ENCODE data around the gene ELAVL2. TPM values are rescaled to one million over a fixed set of nuclear protein-coding genes. Genes with fewer than 3 reads are reported as not detected.

ELAVL2 gene
- total RNA-seq, 3 donors from 2014 or later, result not detected

DNA sequence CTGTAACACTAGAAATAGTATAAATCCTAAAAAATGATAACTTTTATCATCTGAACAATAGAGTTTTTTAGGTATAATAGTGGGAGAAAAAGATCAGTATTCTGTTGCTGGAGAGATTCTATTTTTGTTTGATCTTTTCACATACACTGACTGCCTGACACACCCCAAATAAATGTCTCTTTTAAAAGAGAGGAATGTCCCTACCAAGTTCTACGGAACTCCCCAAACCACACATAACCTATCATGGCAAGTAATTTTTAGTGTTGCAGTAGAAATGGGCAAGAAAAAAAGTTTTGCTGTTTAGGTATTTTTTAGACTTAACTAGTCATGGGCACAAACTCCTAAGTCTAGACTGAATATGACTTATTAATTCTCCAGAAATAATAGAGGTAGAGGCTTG is 139.1 kb downstream of the ELAVL2 start:
- Mint-ChIP-seq H3K4me1 (ENCODE audit: low read depth) (no peaks in the 10 kb centered on the region), H3K36me3 (ENCODE audit: insufficient read depth) (no peaks in the 10 kb centered on the region), H3K9me3 (no peaks in the 10 kb centered on the region), H3K4me3 (no peak overlapping the region), H3K27me3 (ENCODE audit: low read depth) (no peaks in the 10 kb centered on the region)
- no peak for DNase-seq
- no peak for ATAC-seq

DNA sequence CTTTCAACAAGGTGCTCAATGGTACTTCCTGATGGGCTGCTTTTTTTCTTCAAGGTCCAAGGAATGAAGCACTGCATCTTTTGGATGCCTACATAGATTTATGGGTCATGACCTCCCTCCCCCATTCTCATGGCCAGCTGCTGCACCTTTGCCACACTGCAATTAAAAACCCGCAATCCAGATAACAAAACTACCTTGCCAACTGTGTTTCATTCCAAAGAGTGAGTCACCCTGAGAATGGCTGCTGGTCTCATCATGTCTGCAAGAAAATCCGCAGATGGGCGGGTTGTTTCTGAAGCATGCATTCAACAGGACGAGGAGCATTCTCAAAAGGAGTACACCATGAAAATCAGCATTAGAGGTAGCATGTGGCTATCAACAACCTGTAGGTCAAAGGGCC is 139.8 kb downstream of the ELAVL2 start:
- Mint-ChIP-seq H3K4me1 (ENCODE audit: low read depth) (no peaks in the 10 kb centered on the region), H3K27me3 (ENCODE audit: low read depth) (no peaks in the 10 kb centered on the region), H3K4me3 (no peak overlapping the region), H3K9me3 (no peaks in the 10 kb centered on the region), H3K36me3 (ENCODE audit: insufficient read depth) (no peaks in the 10 kb centered on the region)
- no peak for ATAC-seq
- DNase-seq, result no peak

DNA sequence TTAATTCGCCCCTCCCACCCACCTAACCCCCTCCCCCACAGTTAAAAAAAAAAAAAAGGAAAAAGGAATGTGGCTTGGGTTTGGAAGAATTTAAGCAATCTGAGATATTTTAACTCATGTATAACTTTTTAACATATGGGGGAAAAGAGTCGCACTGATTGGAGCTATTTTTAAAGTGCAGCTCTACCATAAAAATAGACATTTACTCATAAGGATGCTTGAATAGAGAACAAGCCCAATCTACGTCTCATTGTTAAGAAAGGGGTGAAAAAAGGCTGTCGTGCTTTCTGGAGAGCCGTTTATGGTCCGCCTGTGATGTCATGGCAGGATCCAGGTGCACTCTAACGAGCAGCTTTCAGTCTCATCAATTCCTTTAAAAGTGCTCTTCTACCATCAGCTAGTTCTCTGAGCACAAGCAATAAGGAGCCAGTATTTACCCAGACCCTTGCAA is 142.4 kb downstream of the ELAVL2 start:
- Mint-ChIP-seq H3K27me3 (ENCODE audit: low read depth) (no peaks in the 10 kb centered on the region), H3K9me3 (no peaks in the 10 kb centered on the region), H3K36me3 (ENCODE audit: insufficient read depth) (no peaks in the 10 kb centered on the region), H3K4me3 (no peak overlapping the region), H3K4me1 (ENCODE audit: low read depth) (no peaks in the 10 kb centered on the region)
- ATAC-seq, result no peak
- no peak for DNase-seq

DNA sequence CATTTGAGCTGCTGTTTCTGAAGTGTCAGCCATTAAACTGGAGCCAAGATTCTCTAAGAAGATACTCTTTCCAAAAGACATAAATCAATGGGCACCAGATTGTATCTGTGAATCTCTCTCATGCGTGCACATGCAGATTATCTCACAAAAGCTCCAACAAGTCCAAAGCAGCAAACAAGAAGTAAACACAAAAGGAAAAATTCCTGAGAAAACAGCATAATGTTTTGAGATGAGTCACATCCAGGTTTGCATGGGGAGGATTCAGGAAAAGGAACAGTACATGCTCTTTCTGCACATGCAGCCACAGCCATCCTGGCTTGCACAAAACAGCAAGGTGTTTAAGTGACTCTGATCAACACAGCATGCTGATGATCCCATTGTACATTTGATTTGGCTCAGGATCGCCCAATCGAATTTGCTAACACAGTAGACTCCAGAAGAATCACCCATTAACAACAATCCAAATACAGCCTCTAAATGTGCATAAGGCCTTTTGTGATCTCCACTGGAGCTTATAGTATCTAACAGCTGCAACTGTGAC is 143.1 kb downstream of the ELAVL2 start:
- no peaks in the 10 kb centered on the region for H3K4me1 Mint-ChIP-seq (ENCODE audit: low read depth)
- DNase-seq (no peak), ATAC-seq (no peak)
- H3K9me3 Mint-ChIP-seq, result no peaks in the 10 kb centered on the region
- H3K4me3 Mint-ChIP-seq, result no peak overlapping the region
- H3K36me3 Mint-ChIP-seq (ENCODE audit: insufficient read depth), result no peaks in the 10 kb centered on the region
- H3K27me3 Mint-ChIP-seq (ENCODE audit: low read depth), result no peaks in the 10 kb centered on the region

DNA sequence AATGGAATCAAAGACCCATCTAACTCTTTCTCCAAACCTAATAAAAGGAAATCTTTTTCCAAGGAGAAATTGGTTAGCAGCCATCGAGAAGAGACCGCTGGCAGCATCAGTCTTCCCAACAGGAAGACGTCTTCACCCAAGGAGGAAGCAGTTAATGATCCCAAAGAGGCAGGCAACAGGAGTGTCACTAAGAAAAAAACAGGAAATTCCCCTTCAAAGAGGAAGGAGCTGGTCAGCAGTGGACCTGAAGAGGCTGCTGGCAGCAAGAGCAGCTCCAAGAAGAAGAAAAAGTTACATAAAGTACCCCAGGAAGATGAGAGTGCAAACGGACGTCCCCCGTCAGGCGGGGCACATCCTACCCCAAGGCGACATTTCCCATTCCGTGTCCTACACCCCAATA is 143.7 kb downstream of the ELAVL2 start:
- Mint-ChIP-seq H3K4me3 (no peak overlapping the region), H3K4me1 (ENCODE audit: low read depth) (no peaks in the 10 kb centered on the region), H3K27me3 (ENCODE audit: low read depth) (no peaks in the 10 kb centered on the region), H3K36me3 (ENCODE audit: insufficient read depth) (no peaks in the 10 kb centered on the region), H3K9me3 (no peaks in the 10 kb centered on the region)
- DNase-seq (no peak), ATAC-seq (no peak)

DNA sequence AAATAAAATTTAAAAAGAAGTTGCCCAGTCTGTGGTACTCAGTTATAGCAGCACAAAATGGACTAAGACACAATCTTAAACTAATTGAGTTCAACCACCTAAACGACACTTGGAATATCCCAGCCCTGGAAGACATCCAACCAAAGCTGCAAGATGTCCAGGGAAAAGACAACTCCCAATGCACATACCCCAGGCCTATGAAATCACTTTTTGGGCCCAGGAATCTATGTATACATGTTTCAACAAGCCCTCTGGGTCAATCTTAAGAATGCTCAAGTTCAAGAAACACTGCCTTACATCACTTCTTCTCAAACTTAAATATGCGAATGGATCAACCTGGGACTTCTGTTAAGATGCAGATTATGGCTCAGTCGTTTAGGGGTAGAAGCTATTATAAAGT is 148.6 kb downstream of the ELAVL2 start:
- no peak for DNase-seq
- no peaks in the 10 kb centered on the region for H3K36me3 Mint-ChIP-seq (ENCODE audit: insufficient read depth)
- no peaks in the 10 kb centered on the region for H3K27me3 Mint-ChIP-seq (ENCODE audit: low read depth)
- H3K4me1 Mint-ChIP-seq (ENCODE audit: low read depth), result no peaks in the 10 kb centered on the region
- ATAC-seq, result no peak
- no peak overlapping the region for H3K4me3 Mint-ChIP-seq
- H3K9me3 Mint-ChIP-seq, result no peaks in the 10 kb centered on the region

DNA sequence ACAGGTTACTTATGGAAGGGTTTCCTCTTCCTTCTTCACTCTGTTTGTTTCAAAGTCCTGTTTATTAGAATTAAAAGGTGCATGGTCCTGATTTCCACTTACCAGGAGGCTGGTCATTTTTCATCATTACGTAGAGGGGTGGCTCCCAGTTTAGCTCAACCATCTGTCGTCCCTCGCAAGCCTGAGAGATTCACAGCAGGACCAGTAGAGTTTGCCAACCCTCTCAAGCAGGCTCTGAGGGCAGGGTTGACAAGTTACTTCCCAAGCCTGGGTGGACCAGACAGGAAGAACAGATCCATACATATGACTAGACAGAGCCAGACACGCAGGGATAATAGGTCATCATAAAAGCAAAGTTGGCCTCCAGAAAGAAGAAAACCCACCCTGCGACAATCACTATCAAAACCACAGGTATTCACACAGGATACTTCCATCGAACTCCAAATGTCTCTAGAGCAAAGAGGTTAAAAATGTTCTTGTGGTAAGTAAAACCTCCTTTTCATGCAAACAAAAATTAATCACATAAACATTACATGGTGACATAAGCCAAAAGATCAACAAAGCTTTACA is 151.9 kb downstream of the ELAVL2 start:
- DNase-seq (no peak), ATAC-seq (no peak)
- Mint-ChIP-seq H3K36me3 (ENCODE audit: insufficient read depth) (no peaks in the 10 kb centered on the region), H3K9me3 (no peaks in the 10 kb centered on the region), H3K4me3 (no peak overlapping the region), H3K27me3 (ENCODE audit: low read depth) (no peaks in the 10 kb centered on the region), H3K4me1 (ENCODE audit: low read depth) (no peaks in the 10 kb centered on the region)

DNA sequence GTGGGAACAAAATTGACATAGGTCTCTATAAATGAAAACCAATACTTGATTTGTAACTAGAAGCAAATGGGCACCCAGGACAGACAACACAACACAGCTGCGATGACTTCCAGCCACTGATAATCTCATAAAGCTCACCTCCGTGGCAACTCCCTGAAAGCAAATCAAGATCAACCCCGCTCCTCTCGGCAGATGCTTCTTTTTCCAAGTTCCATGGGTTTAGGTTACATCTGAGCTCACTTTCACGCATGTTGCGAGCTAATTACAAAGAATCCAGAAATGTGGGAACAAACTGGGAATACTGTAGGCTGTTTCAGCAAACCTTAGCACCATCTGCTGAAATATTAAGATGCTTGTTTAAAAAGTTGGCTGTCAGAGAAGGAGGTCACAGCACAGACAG is 153.9 kb downstream of the ELAVL2 start:
- peaks cover 4% of the 10 kb centered on the region for H3K9me3 Mint-ChIP-seq
- DNase-seq (no peak), ATAC-seq (no peak)
- H3K4me1 Mint-ChIP-seq (ENCODE audit: low read depth), result no peaks in the 10 kb centered on the region
- no peak overlapping the region for H3K4me3 Mint-ChIP-seq
- H3K36me3 Mint-ChIP-seq (ENCODE audit: insufficient read depth), result no peaks in the 10 kb centered on the region
- H3K27me3 Mint-ChIP-seq (ENCODE audit: low read depth), result no peaks in the 10 kb centered on the region

DNA sequence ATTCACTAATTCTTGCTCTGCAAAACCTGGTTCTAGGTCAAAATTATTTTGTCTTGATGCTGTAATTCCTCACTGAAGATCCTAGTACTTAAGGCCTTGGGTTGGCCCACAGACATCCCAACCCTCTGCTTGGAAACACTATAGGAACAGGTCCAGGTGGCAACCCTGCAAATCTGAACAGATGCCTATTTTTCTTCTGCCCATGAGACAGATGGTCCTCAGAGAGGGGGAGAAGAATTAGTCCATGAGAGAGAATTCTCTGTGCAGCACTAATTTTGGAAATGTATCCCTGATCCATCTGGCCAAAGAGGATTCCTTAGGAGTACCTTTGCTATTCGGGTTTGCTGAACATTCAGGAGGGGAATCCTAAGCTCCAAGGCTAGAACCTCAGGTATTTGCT is 156.3 kb downstream of the ELAVL2 start:
- H3K27me3 Mint-ChIP-seq (ENCODE audit: low read depth), result no peaks in the 10 kb centered on the region
- ATAC-seq (no peak), DNase-seq (no peak)
- no peaks in the 10 kb centered on the region for H3K4me1 Mint-ChIP-seq (ENCODE audit: low read depth)
- H3K9me3 Mint-ChIP-seq, result peaks cover 4% of the 10 kb centered on the region
- no peaks in the 10 kb centered on the region for H3K36me3 Mint-ChIP-seq (ENCODE audit: insufficient read depth)
- H3K4me3 Mint-ChIP-seq, result no peak overlapping the region

DNA sequence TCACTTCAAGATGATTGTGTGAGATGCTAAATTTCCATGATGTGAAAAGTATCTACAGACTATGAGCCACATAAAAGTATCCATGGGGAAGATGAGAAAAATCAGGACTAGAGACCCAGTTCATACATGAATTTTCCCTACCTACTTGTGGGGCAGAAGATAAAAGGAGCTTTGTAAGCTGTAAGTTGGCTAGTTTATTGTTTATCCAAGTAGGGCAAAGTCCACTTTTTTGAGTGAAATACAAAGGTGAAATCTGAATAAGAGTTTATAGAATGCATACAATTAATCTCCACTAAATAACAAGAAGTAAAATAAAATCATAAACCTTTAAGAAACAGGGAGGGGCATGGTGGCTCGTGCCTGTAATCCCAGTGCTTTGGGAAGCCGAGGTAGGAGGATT is 160.4 kb downstream of the ELAVL2 start:
- Mint-ChIP-seq H3K4me3 (no peak overlapping the region), H3K27me3 (ENCODE audit: low read depth) (no peaks in the 10 kb centered on the region), H3K4me1 (ENCODE audit: low read depth) (no peaks in the 10 kb centered on the region), H3K9me3 (peaks cover 5% of the 10 kb centered on the region), H3K36me3 (ENCODE audit: insufficient read depth) (no peaks in the 10 kb centered on the region)
- ATAC-seq, result no peak
- no peak for DNase-seq

DNA sequence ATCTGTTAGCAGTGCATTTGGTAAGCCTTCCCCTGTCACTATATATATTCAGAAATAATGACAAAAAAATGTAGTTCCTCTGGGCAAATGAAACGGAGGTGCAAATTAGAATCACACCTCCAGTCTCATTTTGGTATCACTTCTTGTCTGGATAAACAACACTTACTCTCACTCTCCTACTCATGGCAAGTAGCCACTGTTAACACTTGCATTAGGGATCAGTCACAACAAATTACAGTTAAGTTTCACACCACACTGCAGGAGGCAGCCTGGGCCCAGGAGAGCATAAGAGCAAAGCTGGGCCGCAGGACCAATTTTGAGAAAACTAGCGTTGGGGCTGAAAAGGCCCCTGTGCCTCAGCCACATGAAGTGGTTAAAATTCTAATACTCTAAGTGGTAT is 161.0 kb downstream of the ELAVL2 start:
- Mint-ChIP-seq H3K9me3 (peaks cover 7% of the 10 kb centered on the region), H3K4me1 (ENCODE audit: low read depth) (no peaks in the 10 kb centered on the region), H3K36me3 (ENCODE audit: insufficient read depth) (no peaks in the 10 kb centered on the region), H3K27me3 (ENCODE audit: low read depth) (no peaks in the 10 kb centered on the region), H3K4me3 (no peak overlapping the region)
- ATAC-seq, result no peak
- no peak for DNase-seq

DNA sequence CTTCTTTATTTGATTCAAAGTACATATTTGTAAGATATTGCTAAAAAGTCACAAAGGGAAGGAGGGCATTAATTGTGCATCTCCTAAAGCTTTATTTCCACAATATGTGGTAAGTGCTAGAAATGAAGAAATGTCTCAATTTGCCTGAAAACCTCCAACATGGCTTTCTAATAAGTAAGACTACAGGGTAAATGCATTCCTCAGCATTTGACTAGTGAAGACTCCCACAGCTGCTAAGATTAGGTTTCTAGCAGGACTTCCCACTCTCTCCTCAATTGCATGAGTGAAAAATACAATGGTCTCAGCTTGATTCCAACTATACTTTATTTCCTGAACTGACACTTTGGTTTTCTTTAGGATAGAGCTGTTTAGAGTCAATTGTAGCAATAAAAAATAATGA is 162.1 kb downstream of the ELAVL2 start:
- no peak overlapping the region for H3K4me3 Mint-ChIP-seq
- no peaks in the 10 kb centered on the region for H3K4me1 Mint-ChIP-seq (ENCODE audit: low read depth)
- DNase-seq (no peak), ATAC-seq (no peak)
- H3K9me3 Mint-ChIP-seq, result peaks cover 7% of the 10 kb centered on the region
- no peaks in the 10 kb centered on the region for H3K36me3 Mint-ChIP-seq (ENCODE audit: insufficient read depth)
- H3K27me3 Mint-ChIP-seq (ENCODE audit: low read depth), result no peaks in the 10 kb centered on the region

DNA sequence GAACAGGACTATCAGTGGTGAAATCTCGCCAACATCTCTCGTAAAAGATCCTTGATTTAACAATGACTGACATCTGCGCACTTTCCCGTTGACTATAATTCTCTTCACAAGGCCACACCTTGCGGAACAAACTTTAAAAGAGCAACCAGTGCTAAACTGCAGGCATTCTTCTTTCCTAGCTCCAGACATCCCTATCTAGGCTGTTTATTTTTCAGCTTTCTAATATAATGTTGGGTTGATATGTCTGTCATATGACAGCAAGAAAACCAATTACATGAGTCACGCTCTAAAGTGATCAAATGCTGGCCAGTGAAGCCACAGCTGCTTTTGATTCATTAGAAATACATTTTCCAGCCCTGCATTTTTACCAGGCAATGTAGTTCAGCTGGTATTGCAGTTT is 162.5 kb downstream of the ELAVL2 start:
- no peak for ATAC-seq
- Mint-ChIP-seq H3K27me3 (ENCODE audit: low read depth) (no peaks in the 10 kb centered on the region), H3K36me3 (ENCODE audit: insufficient read depth) (no peaks in the 10 kb centered on the region), H3K4me3 (no peak overlapping the region), H3K4me1 (ENCODE audit: low read depth) (no peaks in the 10 kb centered on the region), H3K9me3 (peaks cover 5% of the 10 kb centered on the region)
- no peak for DNase-seq

DNA sequence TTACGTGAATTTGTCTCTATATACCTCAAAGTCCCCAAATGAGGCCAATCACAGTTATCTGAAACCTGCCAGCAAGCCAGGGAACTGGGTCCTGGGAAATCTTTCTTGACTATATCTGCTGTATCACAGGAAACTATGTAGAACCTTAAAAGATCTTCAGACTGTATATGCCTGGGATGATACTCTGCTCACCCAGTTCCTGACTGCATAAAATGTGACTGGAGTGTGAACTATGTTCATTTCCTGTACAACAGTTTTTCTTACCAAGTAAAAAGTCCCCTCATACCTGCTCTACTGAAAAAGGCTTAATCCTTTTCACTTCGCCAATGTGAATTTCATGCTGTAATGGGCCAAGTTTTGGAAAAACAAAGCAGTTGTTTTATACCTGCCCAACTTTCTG is 162.9 kb downstream of the ELAVL2 start:
- peaks cover 3% of the 10 kb centered on the region for H3K9me3 Mint-ChIP-seq

DNA sequence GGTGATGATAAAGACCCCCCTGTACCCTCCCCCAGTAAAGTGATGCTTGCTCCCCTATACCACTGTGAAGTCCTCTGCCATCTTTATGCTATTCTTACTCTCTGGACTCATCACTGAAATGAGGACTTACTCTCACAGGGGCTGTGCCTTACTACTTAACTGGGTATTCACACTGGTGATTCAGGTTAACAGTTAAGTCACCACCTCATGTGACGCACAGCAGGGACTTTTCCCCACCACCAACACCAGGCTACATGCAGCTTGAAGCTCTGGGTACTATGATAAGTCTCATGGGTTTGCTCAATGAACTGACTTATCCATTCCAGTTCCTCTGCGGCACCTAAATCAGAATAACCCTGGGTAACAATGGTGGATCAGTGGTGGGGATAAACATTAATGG is 163.7 kb downstream of the ELAVL2 start:
- peaks cover 3% of the 10 kb centered on the region for H3K9me3 Mint-ChIP-seq
- H3K36me3 Mint-ChIP-seq (ENCODE audit: insufficient read depth), result no peaks in the 10 kb centered on the region
- no peak for DNase-seq
- H3K27me3 Mint-ChIP-seq (ENCODE audit: low read depth), result no peaks in the 10 kb centered on the region
- H3K4me1 Mint-ChIP-seq (ENCODE audit: low read depth), result no peaks in the 10 kb centered on the region
- ATAC-seq, result no peak
- H3K4me3 Mint-ChIP-seq, result no peak overlapping the region

More for the DNA sequence above, 162.9 kb downstream of the ELAVL2 start:
- Mint-ChIP-seq H3K4me1 (ENCODE audit: low read depth) (no peaks in the 10 kb centered on the region), H3K4me3 (no peak overlapping the region), H3K36me3 (ENCODE audit: insufficient read depth) (no peaks in the 10 kb centered on the region), H3K27me3 (ENCODE audit: low read depth) (no peaks in the 10 kb centered on the region)
- ATAC-seq (no peak), DNase-seq (no peak)

Measured in activated T-cell treated with anti-CD3 and anti-CD28 coated beads, Interleukin-2, amount 50 U/mL, for 4 hours (primary cell).